Measurements from ENCODE around the gene ZNF740.

DNA sequence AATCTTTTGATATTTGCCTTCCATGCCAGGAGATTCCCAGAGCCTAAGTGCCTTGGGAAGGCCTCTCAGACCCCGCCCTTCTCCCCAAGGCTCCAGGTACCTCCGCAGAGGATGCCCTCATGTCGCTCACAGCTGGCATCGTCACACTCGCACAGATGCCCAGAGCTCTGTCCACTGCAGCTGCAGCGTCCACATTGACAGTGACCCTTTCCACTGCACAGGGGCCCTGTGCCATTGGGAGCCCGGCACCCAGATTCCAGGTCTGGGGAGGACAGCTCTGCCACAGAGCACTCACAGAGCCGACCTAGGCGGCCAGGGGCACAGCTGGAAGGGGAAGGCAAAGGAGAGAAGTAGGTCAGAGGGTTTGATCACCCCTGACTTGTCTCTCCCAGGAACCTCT, 12.5 kb downstream of the ZNF740 start:
- TF ChIP-seq CTCF (optimal IDR thresholded peaks at IDR 0.05 in 1 of 3, IDR thresholded peaks at IDR 0.05 in 1 of 3, conservative IDR thresholded peaks at IDR 0.05 in 1 of 3; ENCODE audit: extremely low read depth in 1 of 3, insufficient read depth in 2 of 3, low read length in 3 of 3) (no peak), EZH2 (IDR thresholded peaks at IDR 0.05; ENCODE audit: low read length) (no peak)
